CD8-positive, alpha-beta memory T cell (primary cell): ENCODE measurements around the gene MLLT10. TPM values are rescaled to one million over a fixed set of nuclear protein-coding genes. Genes with fewer than 3 reads are reported as not detected.

Experiments used
- CTCF ChIA-PET: fragments of 350-600 bp; sonication (Branson Sonifier 250); formaldehyde crosslinking; loops from one replicate; lab custom pipeline; 2021; ENCODE audit warnings: antibody characterized with exemption; lab: Charles Lee
- POLR2A ChIA-PET: fragments of 350-600 bp; sonication (Branson Sonifier 250); formaldehyde crosslinking; loops from one replicate; lab custom pipeline; 2021; ENCODE audit warnings: antibody characterized with exemption; lab: Charles Lee
- DNase-seq, 5 donors: peaks; one replicate each; pipeline versions ENCODE4 v3.0.0 to v3.0.0-alpha.2; 2020 to 2022; ENCODE audit warnings: mixed read lengths in 1 of 5
- H3K27ac ChIP-seq: one replicate; pipeline ENCODE4 v1.7.0; 2013; ENCODE audit warnings: low read depth, mild to moderate bottlenecking, low read length, moderate library complexity
- H3K27me3 ChIP-seq: 2 replicates; pipeline ENCODE4 v1.7.0; 2013; ENCODE audit warnings: low read length, mild to moderate bottlenecking; ENCODE audit not compliant: insufficient read depth, poor library complexity, severe bottlenecking
- H3K36me3 ChIP-seq: 2 replicates; pipeline ENCODE4 v1.7.0; 2013; ENCODE audit warnings: mild to moderate bottlenecking, low read length, moderate library complexity; ENCODE audit not compliant: insufficient read depth
- H3K4me1 ChIP-seq: 2 replicates; pipeline ENCODE4 v1.7.0; 2013; ENCODE audit warnings: mild to moderate bottlenecking, low read length, moderate library complexity; ENCODE audit not compliant: insufficient read depth
- H3K4me3 ChIP-seq: 2 replicates; pipeline ENCODE4 v1.7.0; 2013; ENCODE audit warnings: mild to moderate bottlenecking, low read length
- H3K9me3 ChIP-seq: 2 replicates; pipeline ENCODE4 v1.7.0; 2013; ENCODE audit warnings: mild to moderate bottlenecking, low read length
- H3K27ac Mint-ChIP-seq, 8 donors: one replicate each; pipeline ENCODE4 v1.8.0; 2020 to 2021; ENCODE audit warnings: mixed read lengths in 8 of 8, mild to moderate bottlenecking in 6 of 8, inconsistent platforms in 3 of 8, moderate library complexity in 3 of 8
- H3K27me3 Mint-ChIP-seq, 2 donors: one replicate each; pipeline ENCODE4 v1.8.0; 2020 to 2021; ENCODE audit warnings: mixed read lengths in 2 of 2, mild to moderate bottlenecking in 1 of 2, moderate library complexity in 1 of 2
- H3K36me3 Mint-ChIP-seq, 3 donors: one replicate each; pipeline ENCODE4 v1.8.0; 2020 to 2021; ENCODE audit warnings: mixed read lengths in 3 of 3, inconsistent platforms in 1 of 3, mild to moderate bottlenecking in 1 of 3
- H3K4me1 Mint-ChIP-seq, 3 donors: one replicate each; pipeline ENCODE4 v1.8.0; 2020 to 2021; ENCODE audit warnings: mixed read lengths in 3 of 3, inconsistent platforms in 1 of 3, mild to moderate bottlenecking in 1 of 3
- H3K4me3 Mint-ChIP-seq, 7 donors: one replicate each; pipeline ENCODE4 v1.8.0; 2020 to 2021; ENCODE audit warnings: mixed read lengths in 7 of 7, mild to moderate bottlenecking in 6 of 7, moderate library complexity in 4 of 7, inconsistent platforms in 2 of 7
- H3K9me3 Mint-ChIP-seq, 5 donors: one replicate each; pipeline ENCODE4 v1.8.0; 2020 to 2022; ENCODE audit warnings: mixed read lengths in 5 of 5, mild to moderate bottlenecking in 3 of 5, moderate library complexity in 2 of 5, inconsistent platforms in 1 of 5
- polyA plus RNA-seq: library from polyadenylated mRNA; unstranded; fragments of 300-500 nt; fragmentation: Illumina TruSeq; gene quantifications from one replicate; pipeline ENCODE4 v1.2.3, GENCODE V29; 2021
- total RNA-seq, 2 experiments: library from RNA; stranded (reverse); gene quantifications; one replicate each; pipeline ENCODE4 v1.2.3, GENCODE V29; 2021

Gene MLLT10
- total and polyA plus RNA-seq, 3 experiments from 2014 or later: 7.4 to 37.2 (median 35.6) TPM

GRCh38 chr10:21737106-21737505, 203.1 kb downstream of the MLLT10 start:
- Mint-ChIP-seq H3K9me3 (no peaks in the 10 kb centered on the region), H3K4me3 (peak overlapping the region in 1 of 7 donors; percentile 12), H3K27ac (peak overlapping the region; percentile 33 to 86 (median 51)), H3K4me1 (peaks cover 49 to 61% (median 61%) of the 10 kb centered on the region in 3 donors), H3K27me3 (no peaks in the 10 kb centered on the region), H3K36me3 (peaks cover 3 to 77% (median 15%) of the 10 kb centered on the region in 3 donors)
- peaks cover 12% of the 10 kb centered on the region for H3K36me3 ChIP-seq
- POLR2A ChIA-PET: no interaction called here
- H3K9me3 ChIP-seq: no peaks in the 10 kb centered on the region
- no peak overlapping the region for H3K27ac ChIP-seq
- CTCF ChIA-PET: no interaction called here
- H3K4me3 ChIP-seq: no peak overlapping the region
- peaks cover 49% of the 10 kb centered on the region for H3K4me1 ChIP-seq
- no peaks in the 10 kb centered on the region for H3K27me3 ChIP-seq
- no peak for DNase-seq

- Histone ChIP-seq H3K36me3 (peaks cover 4% of the 10 kb centered on the region), H3K4me3 (no peak overlapping the region), H3K27ac (no peak overlapping the region), H3K9me3 (no peaks in the 10 kb centered on the region), H3K27me3 (no peaks in the 10 kb centered on the region), H3K4me1 (peaks cover 51% of the 10 kb centered on the region)
- H3K27me3 Mint-ChIP-seq: no peaks in the 10 kb centered on the region
- H3K36me3 Mint-ChIP-seq: peaks cover 0 to 75% (median 16%) of the 10 kb centered on the region in 3 donors
- H3K4me1 Mint-ChIP-seq: peaks cover 43 to 63% (median 55%) of the 10 kb centered on the region in 3 donors
- peak overlapping the region in 3 of 7 donors; percentile 12 to 48 (median 30) for H3K4me3 Mint-ChIP-seq
- ChIA-PET CTCF (no interaction called here), POLR2A (no interaction called here)
- peak overlapping the region; percentile 44 to 95 (median 88) for H3K27ac Mint-ChIP-seq
- no peaks in the 10 kb centered on the region for H3K9me3 Mint-ChIP-seq
- DNase-seq: peak in 3 of 5 donors; percentile 44 to 68 (median 64)
Measured at GRCh38 chr10:21740989-21741388, 207.0 kb downstream of the MLLT10 start.

- Mint-ChIP-seq H3K9me3 (no peaks in the 10 kb centered on the region), H3K27ac (peak overlapping the region in 4 of 8 donors; percentile 37 to 62 (median 54)), H3K27me3 (no peaks in the 10 kb centered on the region), H3K36me3 (peaks cover 0 to 60% (median 15%) of the 10 kb centered on the region in 3 donors), H3K4me1 (peaks cover 43 to 63% (median 57%) of the 10 kb centered on the region in 3 donors), H3K4me3 (no peak overlapping the region)
- Histone ChIP-seq H3K36me3 (peaks cover 4% of the 10 kb centered on the region), H3K4me3 (no peak overlapping the region), H3K4me1 (peaks cover 46% of the 10 kb centered on the region), H3K27ac (no peak overlapping the region), H3K27me3 (no peaks in the 10 kb centered on the region), H3K9me3 (no peaks in the 10 kb centered on the region)
- no peak for DNase-seq
- POLR2A ChIA-PET: no interaction called here
- CTCF ChIA-PET: interaction anchor here (0.9 kb wide), 1 partner anchor 71 kb away, joined by 3 read pairs; no protein-coding TSS in a partner anchor
Measured at GRCh38 chr10:21742740-21743412, 208.8 kb downstream of the MLLT10 start.

- H3K4me3 ChIP-seq: no peak overlapping the region
- Mint-ChIP-seq H3K4me3 (no peak overlapping the region), H3K27me3 (no peaks in the 10 kb centered on the region), H3K4me1 (peaks cover 38 to 57% (median 53%) of the 10 kb centered on the region in 3 donors), H3K27ac (peak overlapping the region in 4 of 8 donors; percentile 1 to 83 (median 52)), H3K36me3 (peaks cover 0 to 49% (median 11%) of the 10 kb centered on the region in 3 donors), H3K9me3 (no peaks in the 10 kb centered on the region)
- no peak for DNase-seq
- H3K9me3 ChIP-seq: no peaks in the 10 kb centered on the region
- H3K27me3 ChIP-seq: no peaks in the 10 kb centered on the region
- H3K4me1 ChIP-seq: peaks cover 40% of the 10 kb centered on the region
- CTCF ChIA-PET: interaction anchor here (1.0 kb wide), 1 partner anchor 12 kb away, joined by 5 read pairs; no protein-coding TSS in a partner anchor
- H3K27ac ChIP-seq: no peak overlapping the region
- POLR2A ChIA-PET: no interaction called here
- peaks cover 4% of the 10 kb centered on the region for H3K36me3 ChIP-seq
Measured at GRCh38 chr10:21744223-21744622, 210.2 kb downstream of the MLLT10 start.

GRCh38 chr10:21746118-21746517, 212.1 kb downstream of the MLLT10 start:
- Mint-ChIP-seq H3K27me3 (no peaks in the 10 kb centered on the region), H3K4me1 (peaks cover 22 to 40% (median 34%) of the 10 kb centered on the region in 3 donors), H3K27ac (peak overlapping the region; percentile 17 to 81 (median 72)), H3K36me3 (peaks cover 0 to 33% (median 10%) of the 10 kb centered on the region in 3 donors), H3K9me3 (no peaks in the 10 kb centered on the region), H3K4me3 (peak overlapping the region in 5 of 7 donors; percentile 6 to 68 (median 27))
- no peaks in the 10 kb centered on the region for H3K27me3 ChIP-seq
- H3K9me3 ChIP-seq: no peaks in the 10 kb centered on the region
- POLR2A ChIA-PET: no interaction called here
- peaks cover 4% of the 10 kb centered on the region for H3K36me3 ChIP-seq
- peaks cover 21% of the 10 kb centered on the region for H3K4me1 ChIP-seq
- DNase-seq: peak in 2 of 5 donors; percentile 17 to 24
- no peak overlapping the region for H3K27ac ChIP-seq
- CTCF ChIA-PET: interaction anchor here (1.4 kb wide), 1 partner anchor 11 kb away, joined by 3 read pairs; no protein-coding TSS in a partner anchor
- H3K4me3 ChIP-seq: no peak overlapping the region

GRCh38 chr10:21747809-21748208, 213.8 kb downstream of the MLLT10 start:
- CTCF ChIA-PET: interaction anchor here (1.1 to 1.3 kb wide), 2 partner anchors 252 to 277 kb away, joined by 3 read pairs; no protein-coding TSS in a partner anchor
- Mint-ChIP-seq H3K36me3 (peaks cover 0 to 21% (median 4%) of the 10 kb centered on the region in 3 donors), H3K27ac (peak overlapping the region; percentile 23 to 95 (median 74))

GRCh38 chr10:21749788-21750187, 215.8 kb downstream of the MLLT10 start:
- H3K9me3 Mint-ChIP-seq: no peaks in the 10 kb centered on the region
- CTCF ChIA-PET: no interaction called here

More at GRCh38 chr10:21747809-21748208, 213.8 kb downstream of the MLLT10 start:
- H3K4me3 Mint-ChIP-seq: no peak overlapping the region
- no peaks in the 10 kb centered on the region for H3K9me3 ChIP-seq
- no peaks in the 10 kb centered on the region for H3K27me3 Mint-ChIP-seq
- peaks cover 20 to 31% (median 25%) of the 10 kb centered on the region in 3 donors for H3K4me1 Mint-ChIP-seq
- H3K27me3 ChIP-seq: no peaks in the 10 kb centered on the region
- no peak overlapping the region for H3K27ac ChIP-seq
- no peaks in the 10 kb centered on the region for H3K9me3 Mint-ChIP-seq
- peaks cover 2% of the 10 kb centered on the region for H3K36me3 ChIP-seq
- no peak for DNase-seq
- no peak overlapping the region for H3K4me3 ChIP-seq
- H3K4me1 ChIP-seq: peaks cover 13% of the 10 kb centered on the region
- POLR2A ChIA-PET: no interaction called here

GRCh38 chr10:21750424-21750823, 216.4 kb downstream of the MLLT10 start:
- no peak overlapping the region for H3K4me3 ChIP-seq
- no peaks in the 10 kb centered on the region for H3K36me3 ChIP-seq
- DNase-seq: no peak
- Mint-ChIP-seq H3K4me3 (no peak overlapping the region), H3K27ac (peak overlapping the region in 1 of 8 donors; percentile 48), H3K9me3 (no peaks in the 10 kb centered on the region), H3K36me3 (peaks cover 0 to 20% (median 0%) of the 10 kb centered on the region in 3 donors), H3K4me1 (peaks cover 20 to 25% (median 22%) of the 10 kb centered on the region in 3 donors), H3K27me3 (no peaks in the 10 kb centered on the region)
- H3K9me3 ChIP-seq: no peaks in the 10 kb centered on the region
- ChIA-PET CTCF (no interaction called here), POLR2A (no interaction called here)
- peaks cover 13% of the 10 kb centered on the region for H3K4me1 ChIP-seq
- no peak overlapping the region for H3K27ac ChIP-seq
- H3K27me3 ChIP-seq: no peaks in the 10 kb centered on the region

More at GRCh38 chr10:21749788-21750187, 215.8 kb downstream of the MLLT10 start:
- H3K4me1 ChIP-seq: peaks cover 13% of the 10 kb centered on the region
- no peak for DNase-seq
- H3K9me3 ChIP-seq: no peaks in the 10 kb centered on the region
- no peaks in the 10 kb centered on the region for H3K36me3 ChIP-seq
- POLR2A ChIA-PET: interaction anchor here (0.6 kb wide), 1 partner anchor 217 kb away, joined by 6 read pairs; no protein-coding TSS in a partner anchor
- no peak overlapping the region for H3K4me3 ChIP-seq
- no peak overlapping the region for H3K4me3 Mint-ChIP-seq
- H3K4me1 Mint-ChIP-seq: peaks cover 20 to 28% (median 25%) of the 10 kb centered on the region in 3 donors
- H3K27ac ChIP-seq: no peak overlapping the region
- peaks cover 0 to 15% (median 0%) of the 10 kb centered on the region in 3 donors for H3K36me3 Mint-ChIP-seq
- no peaks in the 10 kb centered on the region for H3K27me3 ChIP-seq
- H3K27me3 Mint-ChIP-seq: no peaks in the 10 kb centered on the region
- no peak overlapping the region for H3K27ac Mint-ChIP-seq
